Panc1 (cell line): ENCODE results near the gene REXO5. TPM values are rescaled to one million over a fixed set of nuclear protein-coding genes. Genes with fewer than 3 reads are reported as not detected.

Source experiments
- ATAC-seq: fragments of 200-7000 bp; cut with Tn5 transposase; 2 replicates; pipeline ENCODE4 v1.9.1; 2020; ENCODE audit warnings: mild to moderate bottlenecking, moderate library complexity
- BruUV-seq: library from RNA; stranded (reverse); fragments of 400-500 nt; replicated peaks from 2 replicates; lab custom pipeline; 2021; lab: Mats Ljungman, UMichigan
- CTCF ChIA-PET: fragments of 300-600 bp; sonication (Branson Sonifier 250); formaldehyde crosslinking; loops from one replicate; lab custom pipeline; 2022; ENCODE audit warnings: antibody characterized with exemption; lab: Charles Lee
- POLR2A ChIA-PET: fragments of 300-600 bp; sonication (Branson Sonifier 250); formaldehyde crosslinking; loops from one replicate; lab custom pipeline; 2022; ENCODE audit warnings: antibody characterized with exemption; lab: Charles Lee
- DNase-seq: peaks from one replicate; pipeline ENCODE4 v3.0.0-alpha.2; 2010; ENCODE audit warnings: low read depth, low spot score
- H3K27ac ChIP-seq: 2 replicates; pipeline ENCODE4 v1.5.1; 2011; ENCODE audit warnings: mild to moderate bottlenecking, low read length, inconsistent platforms
- H3K27me3 ChIP-seq: fragments of 200-500 bp; sonication (Bioruptor generic); 2 replicates; pipeline ENCODE4 v1.6.0; 2014; ENCODE audit warnings: low read length, inconsistent platforms; ENCODE audit not compliant: control insufficient read depth, insufficient read depth
- H3K36me3 ChIP-seq: fragments of 200-500 bp; sonication (Bioruptor generic); 2 replicates; pipeline ENCODE4 v1.5.1; 2014; ENCODE audit warnings: inconsistent platforms, mild to moderate bottlenecking, low read length, moderate library complexity; ENCODE audit not compliant: control insufficient read depth, insufficient read depth
- H3K4me1 ChIP-seq: 2 replicates; pipeline ENCODE4 v1.5.1; 2011; ENCODE audit warnings: inconsistent platforms, mild to moderate bottlenecking, low read length, moderate library complexity; ENCODE audit not compliant: control insufficient read depth, insufficient read depth
- H3K4me3 ChIP-seq, 2 experiments: 2 replicates each; pipeline ENCODE4 v1.5.1; 2011 to 2012; ENCODE audit warnings: low read depth in 2 of 2, low read length in 2 of 2, mild to moderate bottlenecking in 2 of 2, inconsistent platforms in 1 of 2, moderate library complexity in 1 of 2
- H3K9me3 ChIP-seq: fragments of 200-500 bp; sonication (Bioruptor generic); 2 replicates; pipeline ENCODE4 v1.5.1; 2014; ENCODE audit warnings: low read depth, mild to moderate bottlenecking, inconsistent platforms, low read length, moderate library complexity; ENCODE audit not compliant: control insufficient read depth, insufficient read depth
- POLR2AphosphoS5 ChIP-seq: IDR thresholded peaks from 2 replicates; pipeline ENCODE4 v1.6.1; 2012; ENCODE audit warnings: mild to moderate bottlenecking, low read depth, low read length, moderate library complexity
- REST ChIP-seq, 2 experiments: IDR thresholded peaks; 2 replicates each; pipeline ENCODE4 v1.6.1; 2011 to 2012; ENCODE audit warnings: low read depth in 2 of 2, control low read depth in 1 of 2, low read length in 1 of 2, mild to moderate bottlenecking in 1 of 2, moderate library complexity in 1 of 2; ENCODE audit not compliant: insufficient read depth in 1 of 2
- SIN3A ChIP-seq: IDR thresholded peaks from 2 replicates; pipeline ENCODE4 v1.6.1; 2012; ENCODE audit warnings: low read depth, mild to moderate bottlenecking, low read length, moderate library complexity, borderline replicate concordance; ENCODE audit not compliant: insufficient read depth
- TCF7L2 ChIP-seq: IDR thresholded peaks from 2 replicates; pipeline ENCODE4 v1.6.1; 2011; ENCODE audit warnings: mild to moderate bottlenecking, low read depth, low read length, inconsistent platforms
- in situ Hi-C: cut with HindIII; loops from 2 replicates; pipeline ENCODE4 v1.10.0; 2016; ENCODE audit warnings: low sequenced_read_pairs, low pct_unique_long_range_greater_than_20kb
- intact Hi-C: fragments of 100-400 bp; cut with micrococcal nuclease; formaldehyde crosslinking; loops from one replicate; pipeline ENCODE4 v1.10.0; 2022; ENCODE audit not compliant: unreplicated experiment
- total RNA-seq: library from RNA; stranded (reverse); gene quantifications from one replicate; pipeline ENCODE4 v1.2.1, GENCODE V29; 2021; ENCODE audit not compliant: unreplicated experiment
- TF ChIP-seq, protein P1 (sequence below): fragments of 450-650 bp; IDR thresholded peaks from 2 replicates; pipeline ENCODE4 v1.5.1; 2017; ENCODE audit warnings: mild to moderate bottlenecking

REXO5 gene
- total RNA-seq, 1 experiment from 2014 or later: 13.6 TPM

GRCh38 chr16:20811889-20812439 is 5.6 kb downstream of the REXO5 start:
- ATAC-seq (no peak), DNase-seq (no peak)
- Histone ChIP-seq H3K27ac (no peak overlapping the region), H3K9me3 (no peaks in the 10 kb centered on the region), H3K36me3 (peaks cover 8% of the 10 kb centered on the region), H3K4me3 (no peak overlapping the region), H3K4me1 (peaks cover 9% of the 10 kb centered on the region; the same call in 1 of the 2 replicates), H3K27me3 (no peaks in the 10 kb centered on the region)
- BruUV-seq: no TSS peak
- in situ Hi-C loops: no loop called here
- POLR2A ChIA-PET: no interaction called here
- CTCF ChIA-PET: no interaction called here
- intact Hi-C loops: no loop called here
- no peak for TF ChIP-seq POLR2AphosphoS5
- no peak for TF ChIP-seq TCF7L2
- no peak for TF ChIP-seq REST (IDR thresholded peaks at IDR 0.05; ENCODE audit: insufficient read depth in 1 of 2, low read depth in 2 of 2, low read length in 1 of 2)
- TF ChIP-seq SIN3A: no peak
- TF ChIP-seq, protein P1, sequence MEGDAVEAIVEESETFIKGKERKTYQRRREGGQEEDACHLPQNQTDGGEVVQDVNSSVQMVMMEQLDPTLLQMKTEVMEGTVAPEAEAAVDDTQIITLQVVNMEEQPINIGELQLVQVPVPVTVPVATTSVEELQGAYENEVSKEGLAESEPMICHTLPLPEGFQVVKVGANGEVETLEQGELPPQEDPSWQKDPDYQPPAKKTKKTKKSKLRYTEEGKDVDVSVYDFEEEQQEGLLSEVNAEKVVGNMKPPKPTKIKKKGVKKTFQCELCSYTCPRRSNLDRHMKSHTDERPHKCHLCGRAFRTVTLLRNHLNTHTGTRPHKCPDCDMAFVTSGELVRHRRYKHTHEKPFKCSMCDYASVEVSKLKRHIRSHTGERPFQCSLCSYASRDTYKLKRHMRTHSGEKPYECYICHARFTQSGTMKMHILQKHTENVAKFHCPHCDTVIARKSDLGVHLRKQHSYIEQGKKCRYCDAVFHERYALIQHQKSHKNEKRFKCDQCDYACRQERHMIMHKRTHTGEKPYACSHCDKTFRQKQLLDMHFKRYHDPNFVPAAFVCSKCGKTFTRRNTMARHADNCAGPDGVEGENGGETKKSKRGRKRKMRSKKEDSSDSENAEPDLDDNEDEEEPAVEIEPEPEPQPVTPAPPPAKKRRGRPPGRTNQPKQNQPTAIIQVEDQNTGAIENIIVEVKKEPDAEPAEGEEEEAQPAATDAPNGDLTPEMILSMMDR: no peak

GRCh38 chr16:20812510-20812909 is 6.2 kb downstream of the REXO5 start:
- peaks cover 8% of the 10 kb centered on the region for H3K36me3 ChIP-seq
- CTCF ChIA-PET: no interaction called here
- no peaks in the 10 kb centered on the region for H3K9me3 ChIP-seq
- POLR2A ChIA-PET: no interaction called here
- no peak for DNase-seq
- no peak overlapping the region for H3K4me3 ChIP-seq
- no peak for TF ChIP-seq SIN3A
- no peak for TF ChIP-seq TCF7L2
- TF ChIP-seq, protein P1: no peak
- TF ChIP-seq POLR2AphosphoS5: no peak
- TF ChIP-seq REST (IDR thresholded peaks at IDR 0.05; ENCODE audit: insufficient read depth in 1 of 2, low read depth in 2 of 2, low read length in 1 of 2): no peak
- in situ Hi-C loops: no loop called here
- intact Hi-C loops: no loop called here
- no TSS peak for BruUV-seq
- no peaks in the 10 kb centered on the region for H3K27me3 ChIP-seq
- H3K27ac ChIP-seq: no peak overlapping the region
- no peak for ATAC-seq
- H3K4me1 ChIP-seq: peaks cover 7% of the 10 kb centered on the region; the same call in 1 of the 2 replicates
